RWPE1 (cell line): ENCODE data around the gene IGFBP1.

Source experiments
- CTCF ChIA-PET: fragments of 350-600 bp; sonication (Branson Sonifier 250); formaldehyde crosslinking; extraction: SDS; loops from one replicate; lab custom pipeline; 2021; lab: Yijun Ruan, JAX
- POLR2A ChIA-PET: fragments of 400-600 bp; formaldehyde crosslinking; extraction: SDS; loops from one replicate; lab custom pipeline; 2020; ENCODE audit warnings: antibody characterized with exemption; ENCODE audit not compliant: low non-redundant PET; lab: Yijun Ruan, JAX
- DNase-seq: peaks from one replicate; pipeline ENCODE4 v3.0.0; 2012; ENCODE audit warnings: low spot score
- H3K27ac ChIP-seq: fragments of 450-650 bp; 2 replicates; pipeline ENCODE4 v1.5.1; 2017
- TF ChIP-seq, protein P1 (sequence below): fragments of 450-650 bp; conservative IDR thresholded peaks from 2 replicates; pipeline ENCODE4 v1.5.1; 2017; ENCODE audit warnings: low read depth, mild to moderate bottlenecking

Gene IGFBP1

DNA sequence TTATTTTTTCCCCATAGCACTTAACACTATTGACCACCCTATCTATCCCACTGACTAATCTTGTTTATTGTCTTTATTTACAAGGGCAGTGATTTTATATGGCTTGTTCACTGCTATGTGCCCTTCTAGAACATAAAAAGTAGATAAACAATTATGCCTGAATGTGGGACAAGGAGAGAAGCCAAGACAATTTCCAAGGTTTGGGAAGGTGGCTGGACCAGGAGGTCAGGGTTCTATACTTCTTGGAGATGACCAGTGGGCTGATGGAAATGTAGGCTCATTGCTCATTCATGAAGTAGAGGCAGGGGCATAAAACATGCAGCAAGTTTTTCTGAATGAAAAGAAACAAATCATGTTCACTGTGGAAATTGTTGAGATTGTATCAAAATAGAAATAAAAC, 21.3 kb downstream of the IGFBP1 start:
- DNase-seq: no peak
- ChIA-PET CTCF (no interaction called here), POLR2A (no interaction called here)
- H3K27ac ChIP-seq: no peak overlapping the region
- TF ChIP-seq, protein P1, sequence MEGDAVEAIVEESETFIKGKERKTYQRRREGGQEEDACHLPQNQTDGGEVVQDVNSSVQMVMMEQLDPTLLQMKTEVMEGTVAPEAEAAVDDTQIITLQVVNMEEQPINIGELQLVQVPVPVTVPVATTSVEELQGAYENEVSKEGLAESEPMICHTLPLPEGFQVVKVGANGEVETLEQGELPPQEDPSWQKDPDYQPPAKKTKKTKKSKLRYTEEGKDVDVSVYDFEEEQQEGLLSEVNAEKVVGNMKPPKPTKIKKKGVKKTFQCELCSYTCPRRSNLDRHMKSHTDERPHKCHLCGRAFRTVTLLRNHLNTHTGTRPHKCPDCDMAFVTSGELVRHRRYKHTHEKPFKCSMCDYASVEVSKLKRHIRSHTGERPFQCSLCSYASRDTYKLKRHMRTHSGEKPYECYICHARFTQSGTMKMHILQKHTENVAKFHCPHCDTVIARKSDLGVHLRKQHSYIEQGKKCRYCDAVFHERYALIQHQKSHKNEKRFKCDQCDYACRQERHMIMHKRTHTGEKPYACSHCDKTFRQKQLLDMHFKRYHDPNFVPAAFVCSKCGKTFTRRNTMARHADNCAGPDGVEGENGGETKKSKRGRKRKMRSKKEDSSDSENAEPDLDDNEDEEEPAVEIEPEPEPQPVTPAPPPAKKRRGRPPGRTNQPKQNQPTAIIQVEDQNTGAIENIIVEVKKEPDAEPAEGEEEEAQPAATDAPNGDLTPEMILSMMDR: no peak

DNA sequence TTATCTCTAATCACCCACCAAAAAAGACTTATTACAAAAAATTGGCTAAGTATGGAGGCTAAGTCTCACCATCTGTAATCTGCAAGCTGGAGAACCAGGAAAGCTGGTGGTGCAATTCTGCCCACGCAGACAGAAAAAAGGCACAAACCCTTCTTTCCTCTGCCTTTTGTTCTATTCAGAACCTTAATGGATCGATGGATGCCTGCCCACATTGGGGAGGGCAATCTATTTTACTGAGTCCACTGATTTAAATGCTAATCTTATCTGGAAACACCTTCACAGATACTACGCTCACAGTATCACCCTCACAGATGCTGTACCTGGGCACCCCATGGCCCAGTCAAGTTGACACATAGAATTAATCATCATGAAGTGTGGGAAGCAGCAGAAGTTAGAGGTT, 22.6 kb downstream of the IGFBP1 start:
- ChIA-PET POLR2A (no interaction called here), CTCF (interaction anchor here (0.6 kb wide), 1 partner anchor 18 kb away, joined by 3 read pairs; no protein-coding TSS in a partner anchor)
- no peak overlapping the region for H3K27ac ChIP-seq
- TF ChIP-seq, protein P1: no peak
- DNase-seq: no peak

DNA sequence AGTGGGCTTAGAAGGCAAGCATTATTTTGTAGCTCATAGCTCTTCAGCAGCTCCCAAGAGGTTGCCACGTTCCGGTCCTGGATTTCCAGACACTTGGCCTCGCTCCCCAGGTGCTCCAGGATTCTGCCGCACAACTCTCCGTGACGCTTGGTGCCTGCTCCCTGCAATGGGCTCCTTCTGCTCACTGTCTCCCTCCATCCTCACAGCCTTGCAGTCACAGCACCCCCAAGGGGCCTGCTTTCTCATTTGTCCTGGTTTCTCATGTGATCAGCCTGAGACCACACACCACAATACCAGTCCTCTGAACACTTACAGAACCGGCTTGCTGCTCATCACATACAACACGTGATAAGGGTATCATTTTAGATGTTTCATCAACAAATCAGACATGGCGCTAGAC, 23.0 kb downstream of the IGFBP1 start:
- DNase-seq: no peak
- TF ChIP-seq, protein P1: no peak
- no peak overlapping the region for H3K27ac ChIP-seq
- POLR2A ChIA-PET: no interaction called here
- CTCF ChIA-PET: no interaction called here

DNA sequence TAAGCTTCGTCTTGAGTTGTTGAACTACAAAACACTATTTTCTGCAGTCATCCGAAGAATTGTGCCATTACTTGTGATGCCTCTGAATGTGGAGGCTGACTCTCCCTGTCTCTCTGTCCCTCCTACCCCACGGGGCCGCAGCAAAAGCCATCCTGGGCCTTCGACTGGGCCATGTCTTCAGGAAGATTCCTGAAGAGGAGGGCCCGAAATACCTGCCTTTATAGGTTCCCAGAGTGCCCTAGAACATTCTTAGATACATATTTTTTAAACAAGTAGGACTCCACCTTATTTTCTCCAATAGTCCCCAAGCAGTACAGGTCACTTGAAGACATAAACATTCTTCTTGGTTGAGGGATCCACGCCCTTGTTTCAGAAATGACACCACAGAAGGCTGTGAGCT, 24.7 kb downstream of the IGFBP1 start:
- DNase-seq: no peak
- ChIA-PET POLR2A (no interaction called here), CTCF (interaction anchor here (0.6 kb wide), 1 partner anchor 20 kb away, joined by 3 read pairs; no protein-coding TSS in a partner anchor)
- TF ChIP-seq, protein P1: no peak
- no peak overlapping the region for H3K27ac ChIP-seq

DNA sequence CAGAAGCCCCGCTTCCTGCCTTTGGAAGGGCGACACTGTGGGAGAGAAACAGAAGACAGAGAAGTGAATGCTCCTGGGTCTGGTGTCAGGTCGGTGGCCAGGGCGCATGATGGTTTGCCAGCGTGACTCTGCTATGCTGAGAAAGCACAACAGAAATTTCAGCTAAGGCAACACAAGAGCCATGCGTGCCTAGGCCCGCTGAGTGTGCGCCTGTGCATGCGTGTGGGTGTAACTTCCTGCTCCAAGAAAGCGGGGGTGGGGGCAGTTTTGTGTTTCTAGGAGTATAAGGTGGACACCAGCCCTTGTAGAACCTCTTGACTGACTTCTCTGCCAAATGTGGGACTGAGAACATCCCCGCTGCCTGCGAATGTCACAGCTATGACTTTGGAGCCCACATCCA, 26.6 kb downstream of the IGFBP1 start:
- no peak for DNase-seq
- POLR2A ChIA-PET: no interaction called here
- TF ChIP-seq, protein P1: no peak
- no peak overlapping the region for H3K27ac ChIP-seq
- CTCF ChIA-PET: interaction anchor here (0.6 kb wide), 2 partner anchors 657 to 1188 kb away, joined by 3 read pairs; no protein-coding TSS in a partner anchor

DNA sequence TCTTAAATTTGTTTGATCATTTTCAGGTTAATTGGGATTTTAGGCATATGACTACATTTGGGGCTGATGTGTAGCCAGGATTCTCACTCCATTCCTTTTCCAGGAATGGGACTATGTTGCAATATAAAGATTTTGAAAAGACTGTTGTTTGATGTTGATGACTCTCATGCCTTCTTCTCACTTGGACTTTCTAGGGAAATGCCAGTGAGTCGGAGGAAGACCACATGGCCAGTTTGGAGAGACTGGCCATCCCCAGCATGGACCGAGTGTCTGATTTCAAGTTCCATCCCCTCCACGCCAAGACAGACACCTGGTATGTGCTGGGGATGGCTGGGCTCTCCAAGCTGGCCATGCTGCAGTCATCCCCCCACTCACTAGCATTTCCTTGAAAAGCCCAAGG, 27.3 kb downstream of the IGFBP1 start:
- CTCF ChIA-PET: interaction anchor here (0.6 kb wide), 1 partner anchor 1187 kb away, joined by 3 read pairs; no protein-coding TSS in a partner anchor
- POLR2A ChIA-PET: no interaction called here

More for the DNA sequence above, 27.3 kb downstream of the IGFBP1 start:
- no peak overlapping the region for H3K27ac ChIP-seq
- DNase-seq: no peak
- TF ChIP-seq, protein P1: no peak
